Measurements from ENCODE around the gene MLIP. TPM values are rescaled to one million over a fixed set of nuclear protein-coding genes. Genes with fewer than 3 reads are reported as not detected.

Gene MLIP
- total RNA-seq, 4 donors from 2014 or later, result 0.64 to 4.0 TPM; not detected in 2

GRCh38 chr6:54114991-54115390, 3.7 kb downstream of the MLIP start:
- Histone ChIP-seq H3K27ac (no peak overlapping the region), H3K4me1 (no peaks in the 10 kb centered on the region), H3K9me3 (no peaks in the 10 kb centered on the region), H3K36me3 (no peaks in the 10 kb centered on the region), H3K4me3 (no peak overlapping the region), H3K27me3 (no peaks in the 10 kb centered on the region)
- no peak for DNase-seq
- TF ChIP-seq CTCF (IDR thresholded peaks at IDR 0.05), result no peak
- TF ChIP-seq POLR2AphosphoS5 (IDR thresholded peaks at IDR 0.05), result no peak
- TF ChIP-seq EP300 (IDR thresholded peaks at IDR 0.05; ENCODE audit: low read depth), result no peak
- TF ChIP-seq POLR2A (IDR thresholded peaks at IDR 0.05), result no peak
- in situ Hi-C loops (cut with MboI; ENCODE audit: low pct_ligation_motif_present in 1 of 4, low pct_unique_long_range_greater_than_20kb in 1 of 4, low sequenced_read_pairs in 3 of 4), result no loop called here
- intact Hi-C loops (cut with DNase I; ENCODE audit: low total_unique reads), result no loop called here
- 57 to 72% methylated on average over 1 of the region's 1 CpG for WGBS, 2 donors (ENCODE audit: low coverage in 1 of 2)

- intact Hi-C loops (cut with DNase I; ENCODE audit: low total_unique reads) (no loop called here), in situ Hi-C loops (cut with MboI; ENCODE audit: low pct_ligation_motif_present in 1 of 4, low pct_unique_long_range_greater_than_20kb in 1 of 4, low sequenced_read_pairs in 3 of 4) (no loop called here)
- no peaks in the 10 kb centered on the region for H3K4me1 ChIP-seq
- no peaks in the 10 kb centered on the region for H3K9me3 ChIP-seq
- no peak overlapping the region for H3K27ac ChIP-seq
- DNase-seq, result no peak
- H3K27me3 ChIP-seq, result no peaks in the 10 kb centered on the region
- no peak overlapping the region for H3K4me3 ChIP-seq
- TF ChIP-seq POLR2AphosphoS5 (IDR thresholded peaks at IDR 0.05) (no peak), CTCF (IDR thresholded peaks at IDR 0.05) (no peak), EP300 (IDR thresholded peaks at IDR 0.05; ENCODE audit: low read depth) (no peak), POLR2A (IDR thresholded peaks at IDR 0.05) (no peak)
- H3K36me3 ChIP-seq, result no peaks in the 10 kb centered on the region
- 57 to 68% methylated on average over 1 of the region's 1 CpG for WGBS, 2 donors (ENCODE audit: low coverage in 1 of 2)
Observed at GRCh38 chr6:54115966-54116365, 4.7 kb downstream of the MLIP start.

GRCh38 chr6:54118117-54118516, 6.9 kb downstream of the MLIP start:
- H3K27ac ChIP-seq, result no peak overlapping the region
- TF ChIP-seq POLR2A (IDR thresholded peaks at IDR 0.05), result no peak
- TF ChIP-seq POLR2AphosphoS5 (IDR thresholded peaks at IDR 0.05), result no peak
- TF ChIP-seq EP300 (IDR thresholded peaks at IDR 0.05; ENCODE audit: low read depth), result no peak
- TF ChIP-seq CTCF (IDR thresholded peaks at IDR 0.05), result no peak
- no peaks in the 10 kb centered on the region for H3K27me3 ChIP-seq
- H3K4me1 ChIP-seq, result no peaks in the 10 kb centered on the region
- H3K9me3 ChIP-seq, result no peaks in the 10 kb centered on the region
- 91 to 95% methylated on average over 2 of the region's 2 CpGs for WGBS, 2 donors (ENCODE audit: low coverage in 1 of 2)
- no peaks in the 10 kb centered on the region for H3K36me3 ChIP-seq
- H3K4me3 ChIP-seq, result no peak overlapping the region
- in situ Hi-C loops (cut with MboI; ENCODE audit: low pct_ligation_motif_present in 1 of 4, low pct_unique_long_range_greater_than_20kb in 1 of 4, low sequenced_read_pairs in 3 of 4) (no loop called here), intact Hi-C loops (cut with DNase I; ENCODE audit: low total_unique reads) (no loop called here)
- DNase-seq, result no peak

GRCh38 chr6:54125493-54125892, 14.2 kb downstream of the MLIP start:
- Histone ChIP-seq H3K4me3 (no peak overlapping the region), H3K27ac (no peak overlapping the region), H3K36me3 (no peaks in the 10 kb centered on the region), H3K4me1 (no peaks in the 10 kb centered on the region), H3K27me3 (no peaks in the 10 kb centered on the region), H3K9me3 (no peaks in the 10 kb centered on the region)
- no peak for DNase-seq
- in situ Hi-C loops (cut with MboI; ENCODE audit: low pct_ligation_motif_present in 1 of 4, low pct_unique_long_range_greater_than_20kb in 1 of 4, low sequenced_read_pairs in 3 of 4), result no loop called here
- TF ChIP-seq POLR2AphosphoS5 (IDR thresholded peaks at IDR 0.05), result no peak
- TF ChIP-seq CTCF (IDR thresholded peaks at IDR 0.05), result no peak
- TF ChIP-seq POLR2A (IDR thresholded peaks at IDR 0.05), result no peak
- no peak for TF ChIP-seq EP300 (IDR thresholded peaks at IDR 0.05; ENCODE audit: low read depth)
- intact Hi-C loops (cut with DNase I; ENCODE audit: low total_unique reads), result no loop called here
- 60 to 72% methylated on average over 5 of the region's 5 CpGs for WGBS, 2 donors (ENCODE audit: low coverage in 1 of 2)
